ENCODE results near the gene FRMD4A. TPM values are rescaled to one million over a fixed set of nuclear protein-coding genes. Genes with fewer than 3 reads are reported as not detected.

FRMD4A gene
- total RNA-seq, 1 donor from 2014 or later = 34.6 TPM

DNA sequence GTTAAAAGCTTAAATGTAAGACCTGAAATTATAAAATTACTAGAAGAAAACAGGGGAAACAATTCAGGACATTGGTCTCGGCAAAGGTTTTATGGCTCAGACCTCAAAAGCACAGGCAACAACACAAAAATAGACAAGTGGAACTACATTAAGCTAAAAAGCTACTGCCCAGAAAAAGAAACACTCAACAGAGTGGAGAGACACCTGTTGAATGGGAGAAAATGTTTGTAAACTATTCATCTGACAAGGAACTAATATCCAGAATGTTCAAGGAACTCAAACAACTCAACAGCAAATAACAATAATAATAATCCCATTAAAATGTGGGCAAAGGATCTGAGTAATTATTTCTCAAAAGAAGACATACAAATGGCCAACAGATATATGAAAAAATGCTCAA is 170.4 kb downstream of the FRMD4A start:
- DNase-seq (ENCODE audit: low read depth) = no peak
- H3K4me3 ChIP-seq (ENCODE audit: low read depth, low read length) = no peak overlapping the region
- TF ChIP-seq, protein P1, sequence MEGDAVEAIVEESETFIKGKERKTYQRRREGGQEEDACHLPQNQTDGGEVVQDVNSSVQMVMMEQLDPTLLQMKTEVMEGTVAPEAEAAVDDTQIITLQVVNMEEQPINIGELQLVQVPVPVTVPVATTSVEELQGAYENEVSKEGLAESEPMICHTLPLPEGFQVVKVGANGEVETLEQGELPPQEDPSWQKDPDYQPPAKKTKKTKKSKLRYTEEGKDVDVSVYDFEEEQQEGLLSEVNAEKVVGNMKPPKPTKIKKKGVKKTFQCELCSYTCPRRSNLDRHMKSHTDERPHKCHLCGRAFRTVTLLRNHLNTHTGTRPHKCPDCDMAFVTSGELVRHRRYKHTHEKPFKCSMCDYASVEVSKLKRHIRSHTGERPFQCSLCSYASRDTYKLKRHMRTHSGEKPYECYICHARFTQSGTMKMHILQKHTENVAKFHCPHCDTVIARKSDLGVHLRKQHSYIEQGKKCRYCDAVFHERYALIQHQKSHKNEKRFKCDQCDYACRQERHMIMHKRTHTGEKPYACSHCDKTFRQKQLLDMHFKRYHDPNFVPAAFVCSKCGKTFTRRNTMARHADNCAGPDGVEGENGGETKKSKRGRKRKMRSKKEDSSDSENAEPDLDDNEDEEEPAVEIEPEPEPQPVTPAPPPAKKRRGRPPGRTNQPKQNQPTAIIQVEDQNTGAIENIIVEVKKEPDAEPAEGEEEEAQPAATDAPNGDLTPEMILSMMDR (conservative IDR thresholded peaks at IDR 0.05; ENCODE audit: low read depth, low read length) = no peak

DNA sequence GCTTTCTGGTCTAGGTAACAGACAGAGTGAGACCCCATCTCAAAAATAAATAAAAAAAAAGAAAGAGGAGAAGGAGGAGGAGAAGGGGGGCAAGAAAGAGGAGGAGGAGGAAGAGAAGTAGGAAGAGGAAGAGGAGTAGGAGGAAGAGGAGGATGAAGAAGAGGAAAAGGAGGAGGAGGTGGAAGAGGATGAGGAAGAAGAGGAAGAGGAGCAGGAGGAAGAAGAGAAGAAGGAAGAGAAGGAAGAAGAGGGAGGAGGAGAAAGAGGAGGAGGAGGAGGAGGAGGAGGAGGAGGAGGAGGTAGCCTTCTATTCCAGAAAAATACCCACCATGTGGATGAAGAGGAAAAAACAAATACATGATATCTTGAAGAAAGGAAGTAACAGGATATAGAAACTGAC is 172.1 kb downstream of the FRMD4A start:
- TF ChIP-seq, protein P1 (conservative IDR thresholded peaks at IDR 0.05; ENCODE audit: low read depth, low read length) = no peak
- no peak overlapping the region for H3K4me3 ChIP-seq (ENCODE audit: low read depth, low read length)
- no peak for DNase-seq (ENCODE audit: low read depth)

DNA sequence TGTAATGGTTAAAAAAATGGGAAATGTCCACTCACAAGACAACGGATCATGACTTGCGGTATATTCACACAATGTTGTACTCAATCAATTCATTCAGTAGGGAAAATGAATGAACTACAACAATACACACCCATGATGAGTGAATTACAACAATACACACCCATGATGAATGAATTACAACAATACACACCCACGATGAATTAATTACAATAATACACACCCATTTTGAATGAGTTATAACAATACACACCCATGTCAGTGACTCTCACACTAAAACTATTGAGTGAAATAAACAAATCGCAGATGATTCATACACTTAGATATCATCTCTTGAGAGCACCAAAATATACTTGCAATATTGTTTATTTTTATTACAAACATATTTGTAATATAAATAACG is 174.6 kb downstream of the FRMD4A start:
- H3K4me3 ChIP-seq (ENCODE audit: low read depth, low read length) = no peak overlapping the region
- TF ChIP-seq, protein P1 (conservative IDR thresholded peaks at IDR 0.05; ENCODE audit: low read depth, low read length) = no peak
- no peak for DNase-seq (ENCODE audit: low read depth)

DNA sequence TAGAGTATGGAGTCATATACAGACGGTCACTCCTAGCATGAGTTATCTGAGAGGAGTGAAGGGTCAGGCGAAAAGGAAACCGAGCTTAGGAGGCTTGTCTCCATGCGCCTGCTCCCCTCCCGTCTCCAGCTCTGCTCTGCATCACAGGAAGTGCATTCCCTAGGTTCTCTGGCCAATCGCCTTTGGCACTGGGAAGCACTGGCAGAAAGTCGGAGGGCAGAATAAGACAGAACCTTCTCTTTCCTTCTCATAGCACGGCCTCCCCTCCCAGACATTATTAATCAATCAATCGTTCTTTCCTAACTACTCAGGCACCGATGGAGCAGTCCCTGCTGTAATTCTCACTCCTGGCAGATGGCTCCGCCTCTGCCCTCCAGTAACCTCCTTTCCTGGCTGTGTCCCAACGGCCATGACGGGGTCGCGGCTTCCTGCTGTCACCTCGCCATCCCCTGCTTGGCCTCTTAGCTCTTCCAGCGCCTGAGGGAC is 177.1 kb downstream of the FRMD4A start:
- no peak for DNase-seq (ENCODE audit: low read depth)
- H3K4me3 ChIP-seq (ENCODE audit: low read depth, low read length) = no peak overlapping the region
- TF ChIP-seq, protein P1 (conservative IDR thresholded peaks at IDR 0.05; ENCODE audit: low read depth, low read length) = no peak

DNA sequence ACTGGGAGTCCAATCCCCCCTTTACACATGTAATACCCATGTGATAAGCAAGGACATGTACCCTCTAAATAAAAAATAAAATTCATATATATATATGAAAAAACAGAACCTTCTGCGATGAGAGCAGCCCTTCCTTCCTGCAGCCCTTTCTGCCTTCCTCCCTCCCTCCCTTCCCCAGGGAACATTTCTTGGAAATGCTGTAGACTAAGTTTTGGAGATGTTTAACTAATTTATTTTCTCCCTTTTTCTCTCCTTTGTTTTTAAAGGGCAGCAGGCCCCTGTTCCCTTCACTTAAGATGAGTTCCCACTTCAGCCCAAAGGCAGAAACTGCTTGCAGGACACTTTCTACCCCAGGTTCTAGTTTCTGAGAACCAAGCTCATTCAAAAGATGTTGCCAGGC is 179.2 kb downstream of the FRMD4A start:
- H3K4me3 ChIP-seq (ENCODE audit: low read depth, low read length) = no peak overlapping the region
- TF ChIP-seq, protein P1 (conservative IDR thresholded peaks at IDR 0.05; ENCODE audit: low read depth, low read length) = no peak

DNA sequence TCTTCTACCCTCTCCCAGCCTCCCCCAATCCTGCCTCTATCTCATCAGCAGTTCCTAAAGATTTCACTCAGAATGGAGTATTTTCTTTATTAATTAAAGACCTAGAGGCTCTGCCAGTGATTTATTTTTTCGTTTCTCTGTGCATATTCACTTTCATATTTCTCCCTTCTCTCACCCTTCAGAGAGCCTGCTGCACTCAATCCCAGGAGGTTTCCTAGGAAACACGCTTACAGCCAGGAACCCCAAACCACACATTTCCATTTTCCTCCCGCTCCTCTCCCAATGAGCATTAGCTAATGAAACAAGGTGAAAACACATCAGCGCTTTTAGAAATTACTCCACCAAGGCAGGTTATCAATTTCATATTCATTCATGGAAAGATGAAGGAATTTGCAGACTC is 180.2 kb downstream of the FRMD4A start:
- H3K4me3 ChIP-seq (ENCODE audit: low read depth, low read length) = no peak overlapping the region
- TF ChIP-seq, protein P1 (conservative IDR thresholded peaks at IDR 0.05; ENCODE audit: low read depth, low read length) = no peak
- no peak for DNase-seq (ENCODE audit: low read depth)

More for the DNA sequence above, 179.2 kb downstream of the FRMD4A start:
- no peak for DNase-seq (ENCODE audit: low read depth)

DNA sequence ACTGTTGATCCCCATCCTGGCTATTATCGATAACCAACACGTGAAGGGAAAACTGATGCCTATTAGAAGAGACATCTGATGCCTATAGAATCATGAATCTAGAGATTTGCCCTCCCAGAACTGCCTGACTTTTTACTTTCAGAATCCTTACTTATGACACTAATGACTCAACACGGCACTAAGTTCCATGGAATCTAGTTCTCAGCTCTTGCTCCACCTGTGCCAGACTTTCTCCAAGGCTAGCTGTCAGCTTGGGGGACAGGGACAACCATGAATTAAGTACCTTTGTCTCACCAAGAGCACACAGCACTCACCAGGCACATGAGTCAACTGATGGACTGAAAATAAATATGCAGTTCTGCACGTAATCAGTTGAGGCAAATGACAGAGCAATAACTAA is 184.2 kb downstream of the FRMD4A start:
- TF ChIP-seq, protein P1 (conservative IDR thresholded peaks at IDR 0.05; ENCODE audit: low read depth, low read length) = no peak
- no peak for DNase-seq (ENCODE audit: low read depth)
- H3K4me3 ChIP-seq (ENCODE audit: low read depth, low read length) = no peak overlapping the region

Data from epithelial cell of proximal tubule (primary cell).